ENCODE data around the gene CDT1.

The CDT1 gene

DNA sequence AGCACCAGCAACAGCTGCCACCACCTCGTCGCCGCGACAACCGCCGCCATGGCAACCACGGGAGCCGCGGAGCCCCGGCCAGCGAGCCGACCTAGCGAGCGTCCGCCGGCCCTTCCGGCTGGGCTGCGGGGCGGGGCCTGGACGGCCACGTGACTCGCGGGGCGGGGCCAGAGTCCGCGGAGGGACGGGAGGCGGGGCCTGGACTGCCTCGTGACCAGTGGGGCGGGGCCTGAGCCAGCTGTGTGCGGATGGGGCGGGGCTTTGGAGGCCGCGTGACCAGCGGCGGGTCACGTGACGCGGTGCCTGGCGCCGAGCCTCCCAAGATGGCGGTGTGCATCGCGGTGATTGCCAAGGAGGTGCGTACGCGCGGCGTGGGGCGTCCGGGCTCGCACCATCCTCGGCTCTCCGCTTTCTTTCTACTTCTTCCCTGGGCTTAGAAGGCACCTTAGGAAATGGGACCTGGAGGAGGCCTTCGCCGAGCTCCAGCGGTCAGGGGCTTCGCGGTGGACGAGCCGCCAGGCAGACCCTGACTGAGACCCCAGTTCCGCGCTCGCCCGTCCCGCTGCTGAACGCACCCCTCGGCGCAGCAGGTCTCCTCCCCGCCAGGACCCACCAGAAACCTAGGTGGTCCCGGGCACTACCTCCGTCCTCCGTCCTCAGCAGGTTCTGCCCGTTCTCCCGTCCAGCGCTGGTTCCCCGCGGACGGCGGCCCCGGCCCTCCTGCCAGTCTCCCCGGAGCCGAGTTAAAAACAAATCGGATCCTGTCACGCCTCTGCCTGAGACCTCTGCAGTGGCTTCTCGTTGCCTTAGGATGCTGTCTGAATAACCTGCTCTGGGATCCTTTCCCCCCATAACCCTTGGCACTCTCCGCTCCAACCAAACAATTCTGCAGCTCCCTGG is 53.5 kb downstream of the CDT1 start, which contains the start of the genes GALNS and TRAPPC2L:
Gene GALNS (minus strand): TSS at position 120 of the 900 bp plus-strand sequence. CDS start 70 bp downstream, at position 50.
Gene TRAPPC2L (plus strand): TSS at position 300 of the 900 bp plus-strand sequence. CDS start 24 bp downstream, at position 324.
- DNase-seq (ENCODE audit: low spot score), result peak; percentile 92

DNA sequence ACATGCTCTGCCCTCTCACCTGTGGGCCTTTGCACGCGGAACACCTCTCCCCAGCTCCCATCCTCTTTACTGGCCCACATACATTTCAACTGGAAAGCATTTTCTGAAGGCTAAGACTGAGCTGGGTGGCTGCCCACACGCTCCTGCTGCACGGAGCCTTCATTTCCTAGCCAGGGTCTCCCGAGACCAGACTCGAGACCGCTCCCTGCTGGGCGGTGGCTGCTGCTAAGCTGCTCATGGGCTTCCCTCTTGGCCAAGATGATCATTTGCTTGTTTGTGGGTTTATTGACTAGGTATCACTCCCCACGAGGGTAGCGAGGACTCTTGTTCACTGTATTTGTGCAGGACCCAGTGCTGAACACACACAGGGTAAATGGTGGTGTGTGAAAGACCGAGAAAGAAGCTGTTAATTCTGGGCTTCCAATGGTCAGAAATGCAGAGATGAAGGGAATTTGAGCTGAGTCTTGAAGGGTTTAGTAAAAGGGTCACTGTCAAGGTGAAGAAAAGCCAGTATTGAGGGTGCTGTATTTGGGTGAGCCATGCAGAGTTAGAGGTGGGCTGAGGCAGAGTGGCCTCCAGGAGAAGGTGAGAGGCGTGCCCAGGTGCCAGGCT is 54.2 kb downstream of the CDT1 start:
- peak; percentile 74 for DNase-seq (ENCODE audit: low spot score)
